Hippocampal formation (tissue), 2 donors: ENCODE measurements around the gene CHD6.

Experiments
- DNase-seq, 2 donors: peaks; one replicate each; lab custom pipeline; 2025; lab: John Stamatoyannopoulos, UW

The CHD6 gene

GRCh38 chr20:41462372-41463161 is 155.6 kb downstream of the CHD6 start:
- no peak for DNase-seq

GRCh38 chr20:41458761-41459160 is 159.4 kb downstream of the CHD6 start:
- no peak for DNase-seq

- DNase-seq = no peak
These were observed 160.9 kb downstream of the CHD6 start for GRCh38 chr20:41457173-41457857.

GRCh38 chr20:41456351-41456750 is 161.8 kb downstream of the CHD6 start:
- DNase-seq = no peak

GRCh38 chr20:41454250-41454649 is 163.9 kb downstream of the CHD6 start:
- DNase-seq = no peak

GRCh38 chr20:41453010-41453950 is 164.9 kb downstream of the CHD6 start:
- no peak for DNase-seq

- no peak for DNase-seq
These were observed 166.0 kb downstream of the CHD6 start for GRCh38 chr20:41452226-41452625.

- DNase-seq = no peak
These were observed 171.2 kb downstream of the CHD6 start for GRCh38 chr20:41447006-41447405.

- DNase-seq = no peak
These were observed 171.7 kb downstream of the CHD6 start for GRCh38 chr20:41446456-41446855.

GRCh38 chr20:41444821-41445220 is 173.4 kb downstream of the CHD6 start:
- no peak for DNase-seq

GRCh38 chr20:41443691-41444090 is 174.5 kb downstream of the CHD6 start:
- DNase-seq = no peak

- peak in 1 of 2 donors; percentile 10 for DNase-seq
These were observed 177.3 kb downstream of the CHD6 start for GRCh38 chr20:41440882-41441281.

GRCh38 chr20:41437836-41438235 is 180.3 kb downstream of the CHD6 start:
- DNase-seq = no peak

GRCh38 chr20:41436679-41437078 is 181.5 kb downstream of the CHD6 start:
- no peak for DNase-seq

GRCh38 chr20:41433203-41433602 is 185.0 kb downstream of the CHD6 start:
- no peak for DNase-seq

- no peak for DNase-seq
These were observed 185.4 kb downstream of the CHD6 start for GRCh38 chr20:41432746-41433145.

GRCh38 chr20:41428285-41428684 is 189.9 kb downstream of the CHD6 start:
- no peak for DNase-seq

- no peak for DNase-seq
These were observed 190.3 kb downstream of the CHD6 start for GRCh38 chr20:41427833-41428232.

- no peak for DNase-seq
These were observed 191.2 kb downstream of the CHD6 start for GRCh38 chr20:41426976-41427375.

- DNase-seq = no peak
These were observed 191.9 kb downstream of the CHD6 start for GRCh38 chr20:41426086-41426830.

- DNase-seq = peak in 1 of 2 donors; percentile 5
These were observed 192.8 kb downstream of the CHD6 start for GRCh38 chr20:41425180-41425884.
